Heart left ventricle (tissue), 13 donors: Measurements from ENCODE around the gene CALCR.

Experiments
- CTCF ChIP-seq, 12 donors: fragments of 200-600 bp; sonication (generic) in 4 of 12; IDR thresholded peaks; one replicate each; pipeline versions ENCODE4 v1.5.0 to v1.8.0; 2018 to 2022; ENCODE audit warnings: antibody characterized with exemption in 12 of 12, mild to moderate bottlenecking in 5 of 12
- POLR2A ChIP-seq, 2 donors: fragments of 450-650 bp; IDR thresholded peaks; one replicate each; pipeline ENCODE4 v1.6.1; 2017; ENCODE audit warnings: antibody characterized with exemption in 2 of 2, mild to moderate bottlenecking in 2 of 2, moderate library complexity in 2 of 2
- donor health status: ischemic (EF 13 %, LVEDD 7.1; RV severe dilation, severe dysfunction).
- donor health status: DM: no; HTN: yes; CAD: no.
- donor health status: DM: no; HTN: no; CAD: no.
- donor health status: ischemic (EF 25% LVEDD 6.9; RV normal size, moderate dysfunction).
- donor health status: ischemic (EF 25% LVEDD 5.7; RV mildly dilated, moderate dysfunction).
- donor health status: ischemic (EF 35%, LVEDD 5.7; RV mildly dilated, moderate dysfunction).
- donor health status: nonischemic (EF 11% LVEDD 7.7; RV severe dilation, severe dysfunction).
- donor health status: DM: yes; HTN: yes; CAD: no.
- donor health status: PGD.
- donor health status: ischemic (EF 29% LVEDD 5.4; RV normal size, mild dysfunction).
- donor health status: nonischemic (EF 23%, LVEDD 6.1; RV moderate dilation, normal function).

GRCh38 chr7:93447509-93447908 lies 127.0 kb downstream of the CALCR start:
- TF ChIP-seq CTCF (IDR thresholded peaks at IDR 0.05) (no peak), POLR2A (IDR thresholded peaks at IDR 0.05) (no peak)
